ENCODE data around the gene RFTN1.

DNA sequence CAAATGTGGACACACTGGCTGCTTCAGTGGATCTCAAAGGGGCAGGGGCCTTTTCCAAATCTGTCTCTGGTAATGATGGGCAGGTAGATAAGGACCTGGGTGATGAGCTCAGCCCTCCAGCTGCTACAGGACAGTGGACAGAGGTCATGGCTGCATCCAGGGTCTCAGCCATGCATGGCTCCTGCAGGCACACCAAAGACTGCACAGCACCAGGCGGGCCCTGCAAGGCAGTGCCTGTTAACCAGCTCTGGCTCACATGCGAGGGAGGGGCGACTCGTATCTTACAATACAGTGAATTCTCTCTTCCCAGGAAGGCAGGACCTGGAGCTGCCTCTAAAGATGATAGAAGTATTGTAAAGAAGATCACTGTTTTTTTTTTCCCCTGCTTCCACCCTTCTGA is 189.8 kb downstream of the RFTN1 start:
- TF ChIP-seq ESRRG (CRISPR knock-in tag; IDR thresholded peaks at IDR 0.05) (no peak), ZFP30 (CRISPR knock-in tag; IDR thresholded peaks at IDR 0.05) (no peak), ZNF70 (CRISPR knock-in tag; IDR thresholded peaks at IDR 0.05) (no peak), SNAI2 (CRISPR knock-in tag; IDR thresholded peaks at IDR 0.05) (no peak), TCF4 (CRISPR knock-in tag; IDR thresholded peaks at IDR 0.05; ENCODE audit: borderline replicate concordance) (no peak), ARNTL (CRISPR knock-in tag; IDR thresholded peaks at IDR 0.05; ENCODE audit: borderline replicate concordance, low read depth) (no peak), CSDC2 (CRISPR knock-in tag; IDR thresholded peaks at IDR 0.05) (no peak), ISL1 (CRISPR knock-in tag; IDR thresholded peaks at IDR 0.05) (no peak)
- TF ChIP-seq, protein P1, sequence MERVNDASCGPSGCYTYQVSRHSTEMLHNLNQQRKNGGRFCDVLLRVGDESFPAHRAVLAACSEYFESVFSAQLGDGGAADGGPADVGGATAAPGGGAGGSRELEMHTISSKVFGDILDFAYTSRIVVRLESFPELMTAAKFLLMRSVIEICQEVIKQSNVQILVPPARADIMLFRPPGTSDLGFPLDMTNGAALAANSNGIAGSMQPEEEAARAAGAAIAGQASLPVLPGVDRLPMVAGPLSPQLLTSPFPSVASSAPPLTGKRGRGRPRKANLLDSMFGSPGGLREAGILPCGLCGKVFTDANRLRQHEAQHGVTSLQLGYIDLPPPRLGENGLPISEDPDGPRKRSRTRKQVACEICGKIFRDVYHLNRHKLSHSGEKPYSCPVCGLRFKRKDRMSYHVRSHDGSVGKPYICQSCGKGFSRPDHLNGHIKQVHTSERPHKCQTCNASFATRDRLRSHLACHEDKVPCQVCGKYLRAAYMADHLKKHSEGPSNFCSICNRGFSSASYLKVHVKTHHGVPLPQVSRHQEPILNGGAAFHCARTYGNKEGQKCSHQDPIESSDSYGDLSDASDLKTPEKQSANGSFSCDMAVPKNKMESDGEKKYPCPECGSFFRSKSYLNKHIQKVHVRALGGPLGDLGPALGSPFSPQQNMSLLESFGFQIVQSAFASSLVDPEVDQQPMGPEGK (CRISPR knock-in tag; IDR thresholded peaks at IDR 0.05; ENCODE audit: borderline replicate concordance) = no peak
